H1 (cell line): ENCODE data around the gene LRRC37A. TPM values are rescaled to one million over a fixed set of nuclear protein-coding genes. Genes with fewer than 3 reads are reported as not detected.
"Not testable (repeated sequence)": the region's sequence is repeated elsewhere in the genome, so short reads cannot be mapped to it uniquely, and the experiment has no call there.

Experiments used
- CTCF ChIA-PET: fragments of 300-600 bp; sonication (Branson Sonifier 250); formaldehyde crosslinking; loops from one replicate; lab custom pipeline; 2021; ENCODE audit not compliant: partially characterized antibody; lab: Charles Lee
- POLR2A ChIA-PET: fragments of 300-600 bp; sonication (Branson Sonifier 250); formaldehyde crosslinking; loops from one replicate; lab custom pipeline; 2021; ENCODE audit warnings: inconsistent platforms; ENCODE audit not compliant: partially characterized antibody; lab: Charles Lee
- DNase-seq, 2 experiments: peaks; one replicate each; pipeline versions ENCODE4 v3.0.0 to v3.0.0-alpha.2; 2010 to 2022; ENCODE audit warnings: low spot score in 2 of 2, low read depth in 1 of 2, mixed read lengths in 1 of 2
- FAIRE-seq: peaks from 2 replicates; lab custom pipeline; 2011; peaks lifted over from hg19 to GRCh38; lab: Jason Lieb, UNC
- H2AFZ ChIP-seq: 2 replicates; pipeline ENCODE4 v1.8.1; 2012; ENCODE audit warnings: low read length, inconsistent platforms
- H2AK5ac ChIP-seq: 2 replicates; pipeline ENCODE4 v1.6.1; 2013; ENCODE audit warnings: low read depth, low read length
- H2BK120ac ChIP-seq: replicated peaks from 2 replicates; pipeline ENCODE3; 2013; ENCODE audit warnings: low read depth, low read length, inconsistent platforms
- H2BK12ac ChIP-seq: 2 replicates; pipeline ENCODE4 v1.6.1; 2013; ENCODE audit warnings: low read depth, low read length
- H2BK15ac ChIP-seq: 2 replicates; pipeline ENCODE4 v1.6.1; 2013; ENCODE audit warnings: low read length
- H2BK20ac ChIP-seq: 2 replicates; pipeline ENCODE4 v1.6.1; 2013; ENCODE audit warnings: low read length
- H2BK5ac ChIP-seq: 2 replicates; pipeline ENCODE4 v1.6.1; 2013; ENCODE audit warnings: low read depth, low read length
- H3K14ac ChIP-seq: 2 replicates; pipeline ENCODE4 v1.6.1; 2013; ENCODE audit warnings: inconsistent platforms; ENCODE audit not compliant: insufficient read length
- H3K18ac ChIP-seq: 2 replicates; pipeline ENCODE4 v1.6.1; 2013; ENCODE audit warnings: low read length; ENCODE audit errors: extremely low read depth
- H3K23ac ChIP-seq: 2 replicates; pipeline ENCODE4 v1.6.1; 2013; ENCODE audit warnings: inconsistent platforms; ENCODE audit not compliant: insufficient read length
- H3K23me2 ChIP-seq: 2 replicates; pipeline ENCODE4 v1.6.1; 2013; ENCODE audit warnings: low read depth, low read length
- H3K27ac ChIP-seq: 2 replicates; pipeline ENCODE4 v1.6.1; 2011; ENCODE audit warnings: low read depth, low read length, inconsistent platforms
- H3K27me3 ChIP-seq, 4 experiments: replicated peaks in 1 of 4; 1 replicate in 1 of 4; 2 replicates in 3 of 4; pipeline versions ENCODE4 v1.6.1 to v1.8.1; 2011 to 2013; ENCODE audit warnings: low read length in 3 of 4, mild to moderate bottlenecking in 3 of 4, inconsistent platforms in 2 of 4, mixed read lengths in 2 of 4, moderate library complexity in 1 of 4; ENCODE audit not compliant: control insufficient read depth in 3 of 4, insufficient read depth in 3 of 4; ENCODE audit errors: extremely low read depth in 1 of 4
- H3K36me3 ChIP-seq, 4 experiments: 2 replicates each; pipeline versions ENCODE4 v1.6.1 to v1.8.1; 2011 to 2013; ENCODE audit warnings: mild to moderate bottlenecking in 4 of 4, low read length in 3 of 4, moderate library complexity in 2 of 4, control low read depth in 1 of 4, inconsistent platforms in 1 of 4; ENCODE audit not compliant: insufficient read depth in 4 of 4, control insufficient read depth in 2 of 4
- H3K4ac ChIP-seq: replicated peaks from 2 replicates; pipeline ENCODE3; 2013; ENCODE audit warnings: low read length, low read depth, mixed read lengths, inconsistent platforms; ENCODE audit not compliant: insufficient read length
- H3K4me1 ChIP-seq, 4 experiments: replicated peaks in 1 of 4; 1 replicate in 1 of 4; 2 replicates in 3 of 4; pipeline versions ENCODE4 v1.6.1 to v1.8.1; 2011 to 2013; ENCODE audit warnings: low read length in 3 of 4, inconsistent platforms in 2 of 4, mixed read lengths in 1 of 4; ENCODE audit not compliant: insufficient read depth in 4 of 4, control insufficient read depth in 3 of 4
- H3K4me2 ChIP-seq, 2 experiments: 2 replicates each; pipeline versions ENCODE4 v1.6.1 to v1.8.1; 2011 to 2013; ENCODE audit warnings: low read depth in 2 of 2, low read length in 2 of 2, control low read depth in 1 of 2, inconsistent platforms in 1 of 2, mild to moderate bottlenecking in 1 of 2; ENCODE audit not compliant: insufficient read depth in 1 of 2
- H3K4me3 ChIP-seq, 4 experiments: fragments of 200-600, 300-600 bp in 1 of 4; sonication (generic), shearing (Covaris generic), sonication (Bioruptor Twin) in 1 of 4; 2 replicates each; pipeline versions ENCODE4 v1.5.1 to v1.8.1; 2011 to 2016; ENCODE audit warnings: low read length in 4 of 4, low read depth in 3 of 4, control low read depth in 2 of 4, inconsistent platforms in 2 of 4, mild to moderate bottlenecking in 2 of 4, mixed read lengths in 1 of 4, moderate library complexity in 1 of 4; ENCODE audit not compliant: insufficient read depth in 2 of 4; ENCODE audit errors: extremely low read depth in 1 of 4
- H3K56ac ChIP-seq: replicated peaks from 2 replicates; pipeline ENCODE3; 2013; ENCODE audit warnings: low read depth, mild to moderate bottlenecking, mixed read lengths, low read length, inconsistent platforms; ENCODE audit not compliant: insufficient read length
- H3K79me1 ChIP-seq: 2 replicates; pipeline ENCODE4 v1.6.1; 2013; ENCODE audit warnings: low read depth, low read length, control low read depth
- H3K79me2 ChIP-seq, 2 experiments: 2 replicates each; pipeline versions ENCODE4 v1.6.1 to v1.8.1; 2012 to 2013; ENCODE audit warnings: low read length in 2 of 2, mild to moderate bottlenecking in 2 of 2, inconsistent platforms in 1 of 2; ENCODE audit not compliant: insufficient read depth in 2 of 2, control insufficient read depth in 1 of 2
- H3K9ac ChIP-seq, 4 experiments: replicated peaks in 1 of 4; 1 replicate in 1 of 4; 2 replicates in 3 of 4; pipeline versions ENCODE4 v1.6.1 to v1.8.1; 2011 to 2013; ENCODE audit warnings: low read depth in 3 of 4, low read length in 3 of 4, control low read depth in 2 of 4, mild to moderate bottlenecking in 2 of 4, moderate library complexity in 2 of 4, inconsistent platforms in 1 of 4; ENCODE audit errors: extremely low read depth in 1 of 4
- H3K9me3 ChIP-seq, 2 experiments: 2 replicates each; pipeline versions ENCODE4 v1.6.1 to v1.8.1; 2012 to 2013; ENCODE audit warnings: mild to moderate bottlenecking in 2 of 2, moderate library complexity in 2 of 2, control low read depth in 1 of 2, inconsistent platforms in 1 of 2, low read depth in 1 of 2, low read length in 1 of 2, mixed read lengths in 1 of 2; ENCODE audit not compliant: insufficient read depth in 2 of 2
- H4K20me1 ChIP-seq, 2 experiments: replicated peaks in 1 of 2; 2 replicates each; pipeline versions ENCODE3 to v1.8.1; 2011 to 2013; ENCODE audit warnings: inconsistent platforms in 2 of 2, low read length in 2 of 2, mild to moderate bottlenecking in 1 of 2; ENCODE audit not compliant: insufficient read depth in 2 of 2, control insufficient read depth in 1 of 2
- H4K5ac ChIP-seq: 2 replicates; pipeline ENCODE4 v1.6.1; 2013; ENCODE audit warnings: low read length, low read depth, mixed read lengths, inconsistent platforms; ENCODE audit not compliant: insufficient read length
- H4K8ac ChIP-seq: 2 replicates; pipeline ENCODE4 v1.8.0; 2013; ENCODE audit warnings: mild to moderate bottlenecking, moderate library complexity, low read length, inconsistent platforms; ENCODE audit not compliant: insufficient read depth; ENCODE audit errors: extremely low read depth
- H4K91ac ChIP-seq: replicated peaks from 2 replicates; pipeline ENCODE3; 2013; ENCODE audit warnings: low read length, mixed read lengths, inconsistent platforms; ENCODE audit not compliant: insufficient read length
- CTCF ChIP-seq, 3 experiments: IDR thresholded peaks; 1 replicate in 2 of 3; 2 replicates in 1 of 3; pipeline versions ENCODE4 v1.5.1 to v1.6.1; 2011; ENCODE audit warnings: low read length in 3 of 3, mild to moderate bottlenecking in 3 of 3, inconsistent platforms in 2 of 3, low read depth in 1 of 3, moderate library complexity in 1 of 3; ENCODE audit not compliant: insufficient read depth in 1 of 3; ENCODE audit errors: control extremely low read depth in 1 of 3
- KDM1A ChIP-seq: fragments of 200-600, 300-600 bp; sonication (generic); IDR thresholded peaks from 2 replicates; pipeline ENCODE4 v1.7.1; 2016; ENCODE audit warnings: mild to moderate bottlenecking, low read length, borderline replicate concordance
- RAD21 ChIP-seq, 2 experiments: IDR thresholded peaks in 1 of 2; conservative IDR thresholded peaks in 1 of 2; 2 replicates each; pipeline ENCODE4 v1.6.1; 2011; ENCODE audit warnings: low read depth in 2 of 2, low read length in 2 of 2, improper control_type of control experiment in 1 of 2, inconsistent platforms in 1 of 2, mild to moderate bottlenecking in 1 of 2, moderate library complexity in 1 of 2
- WGBS, 2 experiments: shearing (Covaris generic) in 1 of 2; methylation state at CpG; one replicate each; pipeline versions ENCODE4 v1.1.6 to v1.1.7; 2013 to 2015; ENCODE audit warnings: low lambda C conversion rate in 2 of 2, mixed read lengths in 2 of 2, inconsistent platforms in 1 of 2, low coverage in 1 of 2, missing lambda C conversion rate in 1 of 2; ENCODE audit not compliant: insufficient replicate concordance in 2 of 2, insufficient coverage in 1 of 2, insufficient read length in 1 of 2; ENCODE audit errors: extremely low coverage in 1 of 2, missing lambda C conversion rate in 1 of 2; 5-methylcytosine and 5-hydroxymethylcytosine counted together
- polyA plus RNA-seq, 7 experiments: library from polyadenylated mRNA; depleted of rRNA in 3 of 7; stranded (reverse) in 5 of 7; unstranded in 2 of 7; fragments of >200 nt in 5 of 7; fragments of 200-250 nt in 2 of 7; gene quantifications; 1 replicate in 5 of 7; 2 replicates in 1 of 7; 4 replicates in 1 of 7; pipeline versions ENCODE4 v1.2.1 to v1.2.3, GENCODE V29; 2011 to 2013; ENCODE audit warnings: missing spikeins in 2 of 7, mixed read lengths in 2 of 7
- total RNA-seq: library from RNA; stranded (reverse); fragmentation: NEBNext Ultra II Directional; extraction: Animal tissue kit (Norgen Biotek cat#: 25700); gene quantifications from 2 replicates; pipeline ENCODE4 v1.2.1, GENCODE V29; 2021

The LRRC37A gene
- total and polyA plus RNA-seq, 2 of the 8 experiments (the other 6 are each of a cell fraction or from before 2014, with no cell fraction given), result 1.4 to 2.9 TPM

- H4K8ac ChIP-seq, H3K18ac ChIP-seq, H3K79me1 ChIP-seq, H3K27me3 ChIP-seq, H3K56ac ChIP-seq, H3K9ac ChIP-seq, H3K4ac ChIP-seq, H2BK12ac ChIP-seq, H3K27ac ChIP-seq, H3K23ac ChIP-seq, H3K9me3 ChIP-seq, H2BK20ac ChIP-seq, H2BK15ac ChIP-seq, H3K4me2 ChIP-seq, H4K91ac ChIP-seq, H2BK5ac ChIP-seq, H3K4me1 ChIP-seq, H2BK120ac ChIP-seq, H3K79me2 ChIP-seq, H4K20me1 ChIP-seq, H4K5ac ChIP-seq, POLR2A ChIA-PET, H2AK5ac ChIP-seq, H3K36me3 ChIP-seq, H3K4me3 ChIP-seq, H3K23me2 ChIP-seq, H2AFZ ChIP-seq, H3K14ac ChIP-seq: not testable (repeated sequence)
- DNase-seq, result peak; percentile 66 to 98
- peak; percentile 52 to 54 for TF ChIP-seq RAD21 (IDR thresholded peaks at IDR 0.05 in 1 of 2, conservative IDR thresholded peaks at IDR 0.05 in 1 of 2; ENCODE audit: low read depth in 2 of 2, low read length in 2 of 2)
- 0 out of 2 replicates have a peak, but pooled peaks have one; percentile 58 for TF ChIP-seq KDM1A
- peak; percentile 67 to 82 (median 80) for TF ChIP-seq CTCF (IDR thresholded peaks at IDR 0.05; ENCODE audit: control extremely low read depth in 1 of 3, insufficient read depth in 1 of 3, low read depth in 1 of 3, low read length in 3 of 3)
- 34% methylated on average over 6 of the region's 8 CpGs; no CpG with 5 or more reads in 1 of the 2 experiments for WGBS, 2 experiments
- CTCF ChIA-PET, result interaction anchor here (0.9 kb wide), 1 partner anchor 34 kb away, joined by 3 read pairs; no protein-coding TSS in a partner anchor
- FAIRE-seq, result peak; percentile 99
These were observed 41.2 kb upstream of the LRRC37A start for GRCh38 chr17:46253722-46254121.
